Suprapubic skin (tissue), 4 donors: ENCODE results near the gene CXCL1.

Experiments used
- EP300 ChIP-seq: sonication (generic); formaldehyde crosslinking; IDR thresholded peaks from one replicate; pipeline ENCODE4 v1.6.1; 2017; ENCODE audit warnings: antibody characterized with exemption
- POLR2A ChIP-seq, 2 donors: fragments of 450-650 bp; IDR thresholded peaks; one replicate each; pipeline ENCODE4 v1.6.1; 2017; ENCODE audit warnings: antibody characterized with exemption in 2 of 2, mild to moderate bottlenecking in 2 of 2, moderate library complexity in 2 of 2
- POLR2AphosphoS5 ChIP-seq, 3 donors: sonication (generic); formaldehyde crosslinking; IDR thresholded peaks; one replicate each; pipeline ENCODE4 v1.6.1; 2017; ENCODE audit warnings: antibody characterized with exemption in 3 of 3
- TF ChIP-seq, protein P1 (sequence below), 2 donors: fragments of 200-600 bp in 1 of 2; fragments of 450-650 bp in 1 of 2; sonication (generic) in 1 of 2; IDR thresholded peaks; one replicate each; pipeline ENCODE4 v1.5.1; 2016 to 2019; ENCODE audit warnings: antibody characterized with exemption in 2 of 2, mild to moderate bottlenecking in 1 of 2, moderate library complexity in 1 of 2

DNA sequence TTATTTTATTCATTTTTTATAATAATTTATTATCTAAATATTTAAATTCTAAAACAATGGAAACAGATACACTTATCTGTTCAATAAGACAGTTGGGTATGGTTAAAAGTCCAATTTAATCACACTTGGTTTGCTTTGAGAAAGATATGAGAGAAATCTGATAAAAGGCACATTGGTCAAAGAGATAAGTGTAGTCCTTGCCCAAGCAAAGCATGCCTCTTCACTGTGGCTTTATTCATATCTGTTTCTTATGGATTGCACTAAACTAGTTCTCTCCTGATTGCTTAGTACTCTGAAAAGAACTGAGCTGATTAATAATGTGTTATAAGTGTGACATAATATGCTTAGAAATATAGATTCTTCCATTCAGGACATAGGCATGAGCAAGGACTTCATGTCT is 39.8 kb downstream of the CXCL1 start:
- TF ChIP-seq EP300 (no peak), POLR2AphosphoS5 (IDR thresholded peaks at IDR 0.05) (no peak), POLR2A (IDR thresholded peaks at IDR 0.05) (no peak)
- TF ChIP-seq, protein P1, sequence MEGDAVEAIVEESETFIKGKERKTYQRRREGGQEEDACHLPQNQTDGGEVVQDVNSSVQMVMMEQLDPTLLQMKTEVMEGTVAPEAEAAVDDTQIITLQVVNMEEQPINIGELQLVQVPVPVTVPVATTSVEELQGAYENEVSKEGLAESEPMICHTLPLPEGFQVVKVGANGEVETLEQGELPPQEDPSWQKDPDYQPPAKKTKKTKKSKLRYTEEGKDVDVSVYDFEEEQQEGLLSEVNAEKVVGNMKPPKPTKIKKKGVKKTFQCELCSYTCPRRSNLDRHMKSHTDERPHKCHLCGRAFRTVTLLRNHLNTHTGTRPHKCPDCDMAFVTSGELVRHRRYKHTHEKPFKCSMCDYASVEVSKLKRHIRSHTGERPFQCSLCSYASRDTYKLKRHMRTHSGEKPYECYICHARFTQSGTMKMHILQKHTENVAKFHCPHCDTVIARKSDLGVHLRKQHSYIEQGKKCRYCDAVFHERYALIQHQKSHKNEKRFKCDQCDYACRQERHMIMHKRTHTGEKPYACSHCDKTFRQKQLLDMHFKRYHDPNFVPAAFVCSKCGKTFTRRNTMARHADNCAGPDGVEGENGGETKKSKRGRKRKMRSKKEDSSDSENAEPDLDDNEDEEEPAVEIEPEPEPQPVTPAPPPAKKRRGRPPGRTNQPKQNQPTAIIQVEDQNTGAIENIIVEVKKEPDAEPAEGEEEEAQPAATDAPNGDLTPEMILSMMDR (IDR thresholded peaks at IDR 0.05) = no peak
